IPS-18a (cell line): ENCODE measurements around the gene PYCARD.
"Not testable (repeated sequence)": the region's sequence is repeated elsewhere in the genome, so short reads cannot be mapped to it uniquely, and the experiment has no call there.

Experiments used
- H3K27ac ChIP-seq: one replicate; pipeline ENCODE4 v1.5.1; 2013; ENCODE audit warnings: low read length
- H3K27me3 ChIP-seq: one replicate; pipeline ENCODE4 v1.6.1; 2013; ENCODE audit warnings: mild to moderate bottlenecking, low read length; ENCODE audit not compliant: control insufficient read depth, insufficient read depth
- H3K36me3 ChIP-seq: one replicate; pipeline ENCODE4 v1.6.1; 2013; ENCODE audit warnings: low read depth, low read length; ENCODE audit not compliant: control insufficient read depth
- H3K4me1 ChIP-seq: one replicate; pipeline ENCODE4 v1.6.1; 2013; ENCODE audit warnings: low read depth, low read length; ENCODE audit not compliant: control insufficient read depth
- H3K4me3 ChIP-seq: one replicate; pipeline ENCODE4 v1.5.1; 2013; ENCODE audit warnings: low read length
- H3K9ac ChIP-seq: one replicate; pipeline ENCODE4 v1.6.1; 2013; ENCODE audit warnings: mild to moderate bottlenecking, low read length, moderate library complexity
- H3K9me3 ChIP-seq: one replicate; pipeline ENCODE4 v1.6.1; 2013; ENCODE audit warnings: low read depth, low read length; ENCODE audit not compliant: control insufficient read depth

The PYCARD gene

DNA sequence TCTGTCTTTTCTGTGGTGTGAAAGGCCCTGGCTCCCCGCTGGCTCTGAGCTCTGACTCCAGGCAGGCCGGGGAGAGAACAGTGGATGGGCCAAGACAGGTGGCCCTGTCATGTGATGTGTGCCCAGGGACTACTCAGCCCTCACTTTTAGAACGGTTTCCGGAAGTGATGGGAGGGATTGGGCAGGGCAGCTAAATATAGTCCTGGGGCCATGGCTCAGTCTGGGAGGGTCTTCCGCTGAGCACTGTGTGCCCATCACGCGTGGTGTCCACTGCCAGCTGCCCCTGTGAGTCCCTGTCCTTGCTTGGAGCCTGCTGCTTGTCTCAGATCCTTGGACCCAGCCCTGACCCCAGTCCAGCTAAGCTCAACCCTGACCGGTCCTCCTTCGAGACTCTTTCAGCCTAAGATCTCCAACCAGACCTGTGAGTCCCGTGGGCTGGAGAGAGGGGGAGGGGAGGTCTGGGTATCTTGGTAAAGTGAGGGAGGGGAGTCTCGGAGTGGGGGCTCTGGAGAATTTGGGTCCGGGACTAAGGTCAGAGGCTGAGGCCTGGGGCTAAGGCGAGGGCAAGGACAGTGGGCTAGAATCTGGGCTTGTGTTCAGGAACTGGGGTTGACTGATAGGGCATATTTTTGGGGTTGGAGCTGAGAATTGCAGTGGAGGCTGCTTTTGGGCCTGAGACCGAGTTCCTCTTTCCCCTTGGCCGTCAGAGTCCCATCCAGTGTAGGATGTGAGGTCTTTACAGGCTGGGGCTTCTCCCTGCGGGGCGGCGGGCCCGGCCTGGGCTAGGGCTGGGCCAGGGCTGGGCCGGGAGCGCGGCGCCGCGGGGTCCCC is 11.5 kb upstream of the PYCARD start, which contains the start of gene TRIM72:
TSS of gene TRIM72 (plus strand) at position 243 of the 831 bp plus-strand sequence. CDS start 620 bp downstream, outside the sequence.
- H3K36me3 ChIP-seq = no peaks in the 10 kb centered on the region
- peak within 1 kb of the TSS; percentile 73 for H3K4me3 ChIP-seq
- peaks cover 20% of the 10 kb centered on the region for H3K4me1 ChIP-seq
- peaks cover 41% of the 10 kb centered on the region for H3K27me3 ChIP-seq
- H3K9ac ChIP-seq = peak within 1 kb of the TSS; percentile 35
- no peaks in the 10 kb centered on the region for H3K9me3 ChIP-seq
- H3K27ac ChIP-seq = no peak within 1 kb of the TSS

DNA sequence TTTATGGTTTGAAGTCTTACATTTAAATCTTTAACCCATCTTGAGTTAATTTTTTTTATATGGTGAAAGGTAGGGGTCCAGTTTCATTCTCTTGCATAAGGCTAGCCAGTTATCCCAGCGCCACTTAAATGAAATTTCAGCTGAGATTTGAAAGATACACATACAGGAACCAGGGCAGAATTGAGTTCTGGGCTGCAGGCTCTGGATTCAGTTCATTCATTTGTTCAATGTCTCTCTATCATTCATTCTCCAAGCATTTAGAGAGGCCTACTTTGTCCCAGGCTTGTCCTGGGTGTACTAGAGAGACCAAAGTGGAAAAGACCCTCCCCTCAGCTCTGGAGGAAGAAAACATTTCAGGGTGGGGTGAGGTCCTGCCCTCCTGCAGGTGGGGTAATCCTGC is 10.8 kb upstream of the PYCARD start:
- Histone ChIP-seq H3K9ac (no peak overlapping the region), H3K4me3 (no peak overlapping the region), H3K9me3 (no peaks in the 10 kb centered on the region), H3K27me3 (peaks cover 41% of the 10 kb centered on the region), H3K27ac (no peak overlapping the region), H3K36me3 (no peaks in the 10 kb centered on the region), H3K4me1 (peaks cover 20% of the 10 kb centered on the region)

DNA sequence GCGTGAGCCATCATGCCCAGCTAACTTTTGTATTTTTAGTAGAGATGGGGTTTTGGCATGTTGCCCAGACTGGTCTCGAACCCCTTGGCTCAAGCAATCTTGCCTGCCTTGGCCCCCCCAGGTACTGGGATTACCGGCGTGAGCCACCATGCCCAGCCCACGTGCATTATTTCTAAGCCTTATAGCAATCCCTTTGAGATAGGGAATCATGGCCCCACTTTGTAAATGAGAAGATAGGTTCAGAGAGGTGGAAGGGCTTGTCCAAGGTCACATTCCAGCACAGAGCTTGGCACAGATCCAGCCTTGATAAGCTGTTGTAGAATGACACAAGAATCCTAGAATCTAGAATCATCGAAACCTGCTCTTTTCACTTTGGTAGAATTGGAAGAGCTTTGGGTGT is 4.2 kb upstream of the PYCARD start:
- H3K9ac ChIP-seq = no peak overlapping the region
- H3K27ac ChIP-seq = no peak overlapping the region
- H3K36me3 ChIP-seq = no peaks in the 10 kb centered on the region
- no peak overlapping the region for H3K4me3 ChIP-seq
- H3K27me3 ChIP-seq = peaks cover 13% of the 10 kb centered on the region
- no peaks in the 10 kb centered on the region for H3K4me1 ChIP-seq
- no peaks in the 10 kb centered on the region for H3K9me3 ChIP-seq

DNA sequence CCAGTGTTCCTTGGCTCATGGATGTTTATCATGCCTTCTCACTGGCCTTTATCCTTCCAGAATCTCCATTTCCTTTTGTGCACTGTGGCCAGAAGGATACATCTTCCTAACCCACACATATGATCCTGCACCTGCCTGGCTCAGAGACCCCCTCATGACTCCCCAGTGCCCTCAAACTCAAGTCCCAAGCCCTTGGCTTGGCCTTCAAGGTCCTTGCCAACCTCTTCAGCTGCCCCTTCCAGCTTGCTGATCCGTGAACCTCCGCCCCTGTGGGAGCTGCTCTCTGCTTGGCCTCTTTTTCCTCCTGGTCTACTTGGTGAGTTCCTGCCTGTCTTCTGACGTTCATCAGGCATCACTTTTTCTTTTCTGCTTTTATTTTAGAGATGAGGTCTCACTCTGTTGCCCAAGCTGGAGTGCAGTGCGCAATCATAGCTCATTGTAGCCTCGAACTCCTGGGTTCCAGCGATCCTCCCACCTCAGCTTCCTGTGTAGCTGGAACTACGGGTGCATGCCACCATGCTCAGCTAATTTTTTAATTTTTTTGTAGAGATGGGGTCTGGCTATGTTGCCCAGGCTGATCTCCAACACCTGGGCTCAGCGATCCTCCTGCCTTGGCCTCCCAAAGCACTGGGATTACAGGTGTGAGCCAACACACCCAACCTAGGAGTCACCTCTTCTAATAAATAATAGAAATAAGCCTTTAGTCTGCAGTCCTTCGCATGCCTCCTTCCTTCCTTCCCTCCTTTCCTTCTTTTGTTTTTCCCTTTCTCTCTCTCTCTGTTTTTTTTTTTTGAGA is 2.5 kb upstream of the PYCARD start:
- H3K27ac ChIP-seq = no peak overlapping the region
- no peaks in the 10 kb centered on the region for H3K9me3 ChIP-seq
- H3K36me3 ChIP-seq = no peaks in the 10 kb centered on the region
- no peak overlapping the region for H3K4me3 ChIP-seq
- H3K4me1 ChIP-seq = peaks cover 4% of the 10 kb centered on the region
- H3K27me3 ChIP-seq = peaks cover 17% of the 10 kb centered on the region
- no peak overlapping the region for H3K9ac ChIP-seq

DNA sequence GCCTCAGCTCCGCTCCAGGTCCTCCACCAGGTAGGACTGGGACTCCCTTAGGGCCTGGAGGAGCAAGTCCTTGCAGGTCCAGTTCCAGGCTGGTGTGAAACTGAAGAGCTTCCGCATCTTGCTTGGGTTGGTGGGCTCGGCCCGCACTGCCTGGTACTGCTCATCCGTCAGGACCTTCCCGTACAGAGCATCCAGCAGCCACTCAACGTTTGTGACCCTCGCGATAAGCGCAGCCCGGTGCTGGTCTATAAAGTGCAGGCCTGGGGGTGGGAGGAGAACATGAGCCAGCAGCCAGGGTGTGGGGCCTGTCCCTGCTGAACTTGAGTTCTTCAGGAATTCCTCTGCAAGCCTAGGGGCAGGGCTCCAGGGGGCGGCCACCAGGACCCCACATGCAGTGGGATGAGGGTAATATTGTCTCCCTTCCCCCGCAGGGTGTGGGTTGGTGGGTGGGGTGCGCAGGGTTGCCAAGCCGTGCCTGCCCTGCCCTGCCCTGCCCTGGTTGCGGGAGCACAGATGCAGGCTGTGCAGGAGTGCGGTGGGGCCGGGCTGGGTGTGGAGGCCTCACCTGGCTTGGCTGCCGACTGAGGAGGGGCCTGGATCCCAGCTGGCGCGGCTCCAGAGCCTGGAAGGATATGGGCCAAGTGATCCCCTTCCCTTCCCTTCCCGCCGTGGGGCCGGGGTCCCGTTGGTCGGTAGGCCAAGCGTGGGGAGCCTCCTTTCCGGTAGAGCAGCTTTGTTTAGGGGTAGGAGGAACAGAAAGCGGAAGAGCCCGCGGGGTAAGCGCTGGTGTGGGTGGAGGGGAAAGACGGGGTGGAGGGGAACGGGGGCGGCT is 762 bp downstream of the PYCARD start:
- peak overlapping the region; percentile 55 for H3K9ac ChIP-seq
- no peak overlapping the region for H3K27ac ChIP-seq
- H3K4me3 ChIP-seq = peak overlapping the region; percentile 65
- peaks cover 4% of the 10 kb centered on the region for H3K36me3 ChIP-seq
- H3K4me1 ChIP-seq = peaks cover 4% of the 10 kb centered on the region
- no peaks in the 10 kb centered on the region for H3K9me3 ChIP-seq
- peaks cover 17% of the 10 kb centered on the region for H3K27me3 ChIP-seq

DNA sequence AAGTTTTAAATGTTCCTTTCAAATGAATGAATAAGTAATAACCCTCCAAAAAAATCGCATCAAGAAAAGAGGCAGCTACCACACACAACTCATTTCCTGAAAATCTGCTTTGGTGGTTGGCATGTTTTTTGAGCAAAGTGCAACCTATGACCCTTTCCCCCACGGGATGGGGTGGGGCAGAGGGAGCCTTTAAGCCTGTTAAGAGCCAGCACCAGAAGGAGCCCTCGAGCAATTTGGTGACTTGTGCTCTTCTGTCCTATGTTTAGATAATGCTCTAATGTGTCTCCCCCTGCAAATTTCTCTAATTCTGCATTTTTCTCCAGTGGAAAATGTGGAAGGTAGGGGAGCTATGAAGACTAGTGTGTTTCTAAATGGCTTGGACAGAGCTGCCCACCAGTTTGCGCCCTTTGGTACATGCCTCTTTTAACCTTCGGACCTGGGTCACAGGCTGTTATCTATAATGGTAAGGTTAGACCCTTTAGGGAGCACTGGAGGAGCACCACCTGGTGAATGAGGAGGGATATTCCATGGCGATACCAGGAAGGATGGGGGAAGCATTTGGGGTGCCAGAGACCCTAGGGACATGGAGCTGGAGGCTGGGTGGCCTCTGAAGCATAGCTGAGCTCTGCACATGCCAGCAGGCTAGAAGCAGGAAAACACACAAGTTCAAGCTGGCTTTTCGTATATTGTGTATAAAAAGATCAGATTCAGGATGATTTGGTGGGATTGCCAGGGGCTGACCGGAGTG is 1.6 kb downstream of the PYCARD start:
- Histone ChIP-seq H3K9me3 (no peaks in the 10 kb centered on the region), H3K27me3 (peaks cover 17% of the 10 kb centered on the region), H3K4me1 (peaks cover 4% of the 10 kb centered on the region), H3K36me3 (peaks cover 10% of the 10 kb centered on the region), H3K27ac (no peak overlapping the region), H3K9ac (peak overlapping the region; percentile 55), H3K4me3 (peak overlapping the region; percentile 65)

DNA sequence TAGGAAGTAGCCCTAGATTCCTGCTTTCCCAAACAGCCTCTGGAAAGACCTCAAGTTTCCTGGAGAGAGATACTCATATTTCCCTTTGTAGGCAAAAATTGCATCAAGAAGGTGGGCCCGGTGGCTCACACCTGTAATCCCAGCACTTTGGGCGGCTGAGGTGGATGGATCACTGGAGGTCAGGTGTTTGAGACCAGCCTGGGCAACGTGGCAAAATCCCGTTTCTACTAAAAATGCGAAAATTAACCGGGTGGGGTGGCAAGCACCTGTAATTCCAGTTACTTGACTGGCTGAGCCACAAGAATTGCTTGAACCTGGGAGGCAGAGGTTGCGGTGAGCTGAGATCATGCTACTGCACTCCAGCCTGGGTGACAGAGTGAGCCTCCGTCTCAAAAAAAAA is 2.4 kb downstream of the PYCARD start:
- H3K4me3 ChIP-seq, H3K9ac ChIP-seq, H3K9me3 ChIP-seq, H3K4me1 ChIP-seq, H3K27ac ChIP-seq: not testable (repeated sequence)
- Histone ChIP-seq H3K27me3 (peaks cover 17% of the 10 kb centered on the region), H3K36me3 (peaks cover 19% of the 10 kb centered on the region)

DNA sequence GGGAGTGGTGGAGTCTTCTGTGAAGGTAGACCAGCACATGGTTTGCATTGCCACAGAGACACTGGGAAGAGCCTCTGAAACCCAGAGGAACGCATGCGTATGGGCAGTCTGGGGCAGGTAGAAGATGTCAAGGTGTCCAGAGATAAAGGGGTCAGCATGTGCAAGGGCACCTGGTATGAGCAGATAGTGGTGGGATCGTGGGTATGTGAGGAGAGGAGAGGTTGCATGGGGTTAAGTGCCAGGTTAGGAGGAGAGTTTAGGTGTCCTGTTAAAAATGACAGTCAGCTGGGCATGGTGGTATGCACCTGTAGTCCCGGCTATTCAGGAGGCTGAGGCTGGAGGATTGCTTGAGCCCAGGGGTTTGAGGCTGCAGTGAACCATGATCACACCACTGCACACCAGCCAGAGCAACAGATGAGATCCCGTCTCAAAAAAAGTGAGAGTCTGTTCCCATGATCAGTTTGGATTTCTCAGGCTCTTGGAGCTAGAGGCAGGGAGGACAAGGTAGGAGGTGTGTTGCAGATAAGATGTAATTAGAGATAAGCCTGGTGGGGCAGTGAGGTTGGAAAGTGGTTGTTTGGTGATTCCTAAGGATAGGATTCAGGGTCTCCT is 3.0 kb downstream of the PYCARD start:
- Histone ChIP-seq H3K4me1 (peaks cover 4% of the 10 kb centered on the region), H3K4me3 (no peak overlapping the region), H3K27me3 (peaks cover 17% of the 10 kb centered on the region), H3K9me3 (no peaks in the 10 kb centered on the region), H3K27ac (no peak overlapping the region), H3K36me3 (peaks cover 25% of the 10 kb centered on the region), H3K9ac (no peak overlapping the region)

DNA sequence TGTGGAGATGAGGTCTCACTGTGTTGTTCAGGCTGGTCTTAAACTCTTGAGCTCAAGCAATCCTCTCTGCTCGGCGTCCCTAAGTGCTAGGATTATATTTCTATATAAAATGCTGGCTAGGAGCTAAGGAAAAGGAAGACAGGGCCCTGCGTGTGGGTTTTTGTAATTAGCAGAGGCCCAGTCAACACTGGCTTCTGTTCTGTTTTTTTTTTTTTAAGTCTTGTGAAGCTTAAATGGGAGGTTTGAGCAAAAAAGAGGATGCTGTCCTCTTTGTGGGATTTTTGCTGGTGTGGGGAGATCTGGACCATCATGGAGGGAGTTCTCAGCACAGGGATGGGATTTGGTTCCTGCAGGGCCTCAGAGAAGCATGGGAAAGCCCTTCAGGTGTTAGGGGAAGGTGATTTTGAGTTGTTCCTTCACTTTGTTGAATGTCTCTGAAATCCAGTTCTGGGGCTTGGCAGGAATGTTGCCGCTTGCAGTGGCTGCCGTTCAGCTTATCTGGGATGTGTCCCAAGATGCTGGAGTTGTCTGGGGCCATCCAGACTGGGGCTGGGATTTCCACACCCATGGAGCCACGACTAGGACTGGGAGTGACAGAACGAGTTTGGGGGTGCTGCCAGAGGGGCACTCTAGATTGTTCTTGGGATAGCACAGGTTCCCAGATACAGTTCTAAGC is 4.2 kb downstream of the PYCARD start:
- H3K4me1 ChIP-seq = peaks cover 4% of the 10 kb centered on the region
- no peak overlapping the region for H3K4me3 ChIP-seq
- peaks cover 37% of the 10 kb centered on the region for H3K36me3 ChIP-seq
- no peak overlapping the region for H3K27ac ChIP-seq
- H3K9me3 ChIP-seq = no peaks in the 10 kb centered on the region
- H3K27me3 ChIP-seq = peaks cover 13% of the 10 kb centered on the region
- H3K9ac ChIP-seq = no peak overlapping the region
